Activated naive CD8-positive, alpha-beta T cell treated with anti-CD3 and anti-CD28 coated beads, Interleukin-2, amount 10 ng/mL, durations not matched to agents 7 days and 5 days (primary cell): Measurements from ENCODE around the gene OTUB1. TPM values are rescaled to one million over a fixed set of nuclear protein-coding genes. Genes with fewer than 3 reads are reported as not detected.

Experiments used
- ATAC-seq: fragments of 150-1000 bp; cut with Tn5 transposase; one replicate; pipeline ENCODE4 v1.10.0; 2021; ENCODE audit warnings: low read depth, moderate library complexity
- POLR2A ChIA-PET: fragments of 350-600 bp; sonication (Branson Sonifier 250); formaldehyde crosslinking; loops from one replicate; lab custom pipeline; 2021; ENCODE audit warnings: antibody characterized with exemption; lab: Charles Lee
- DNase-seq: peaks from one replicate; pipeline ENCODE4 v3.0.0; 2021
- H3K27ac Mint-ChIP-seq: one replicate; pipeline ENCODE4 v1.8.0; 2022; ENCODE audit warnings: mild to moderate bottlenecking, mixed read lengths
- H3K27me3 Mint-ChIP-seq: one replicate; pipeline ENCODE4 v1.8.0; 2022; ENCODE audit warnings: mild to moderate bottlenecking, moderate library complexity, mixed read lengths
- H3K36me3 Mint-ChIP-seq: one replicate; pipeline ENCODE4 v1.8.0; 2021; ENCODE audit warnings: mild to moderate bottlenecking, mixed read lengths
- H3K4me1 Mint-ChIP-seq: one replicate; pipeline ENCODE4 v1.8.0; 2021; ENCODE audit warnings: mixed read lengths
- H3K4me3 Mint-ChIP-seq: one replicate; pipeline ENCODE4 v1.8.0; 2022; ENCODE audit warnings: mild to moderate bottlenecking, moderate library complexity, mixed read lengths
- H3K9me3 Mint-ChIP-seq: one replicate; pipeline ENCODE4 v1.8.0; 2021; ENCODE audit warnings: mixed read lengths
- total RNA-seq, 2 experiments: library from RNA; stranded (reverse); gene quantifications; one replicate each; pipeline ENCODE4 v1.2.3, GENCODE V29; 2021

OTUB1 gene
- 10 to 100 TPM; 86.0 to 87.0 TPM for total RNA-seq

DNA sequence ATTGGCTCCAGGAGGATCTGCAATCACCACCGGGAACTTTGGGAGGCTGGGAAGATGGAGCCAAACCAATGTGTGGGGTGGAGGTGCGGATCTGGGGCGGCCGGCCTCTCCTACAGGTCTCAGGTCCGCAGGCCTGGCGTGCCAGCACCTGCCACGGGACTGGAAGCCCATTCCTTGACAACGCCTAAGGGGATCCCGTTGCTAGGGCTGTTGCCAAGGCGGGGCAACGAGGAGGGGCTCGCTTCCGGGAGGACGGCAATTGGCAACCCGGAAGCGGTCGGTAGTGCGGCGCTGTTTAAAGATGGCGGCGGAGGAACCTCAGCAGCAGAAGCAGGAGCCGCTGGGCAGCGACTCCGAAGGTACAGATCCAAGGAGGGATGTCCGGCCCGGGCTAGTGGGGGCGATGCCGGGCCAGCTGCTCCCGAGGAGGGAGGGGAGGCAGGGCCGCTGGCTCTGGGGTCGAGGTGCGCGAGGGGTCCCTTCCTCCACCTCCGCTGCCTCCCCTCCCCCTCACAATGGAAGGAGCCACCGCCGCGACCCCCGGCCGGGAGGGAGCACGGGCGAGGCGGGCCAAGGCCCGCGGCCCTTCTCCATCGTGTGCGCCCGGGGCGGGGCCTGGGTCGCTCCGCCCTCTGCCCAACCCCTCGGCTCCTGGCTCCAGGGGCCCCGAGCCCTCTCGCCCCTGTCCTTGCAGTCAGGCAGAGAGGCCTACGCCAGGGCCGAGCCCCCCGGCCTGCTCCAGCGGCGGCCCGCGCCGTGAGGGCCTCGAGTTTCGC is at the start of gene OTUB1:
OTUB1 (plus strand) TSS at position 283 of the 776 bp plus-strand sequence; CDS start at position 302, 19 bp downstream.
- H3K9me3 Mint-ChIP-seq: no peaks in the 10 kb centered on the region
- ATAC-seq (peak; percentile 84), DNase-seq (peak; percentile 88)
- POLR2A ChIA-PET: interaction anchor here (0.7 to 1.6 kb wide), 12 partner anchors 9 to 199 kb away, joined by 3 to 10 read pairs (median 4); partner anchors contain the start of genes COX8A and STIP1
- peaks cover 25% of the 10 kb centered on the region for H3K4me1 Mint-ChIP-seq
- H3K4me3 Mint-ChIP-seq: peak within 1 kb of the TSS; percentile 95
- H3K27ac Mint-ChIP-seq: peak within 1 kb of the TSS; percentile 97
- peaks cover 10% of the 10 kb centered on the region for H3K36me3 Mint-ChIP-seq
- no peaks in the 10 kb centered on the region for H3K27me3 Mint-ChIP-seq

GRCh38 chr11:63937713-63938478 is 48.3 kb upstream of the OTUB1 start:
- no peaks in the 10 kb centered on the region for H3K9me3 Mint-ChIP-seq
- no peak for DNase-seq
- POLR2A ChIA-PET: interaction anchor here (0.6 to 1.4 kb wide), 3 partner anchors 36 to 434 kb away, joined by 3 to 5 read pairs (median 5); partner anchors contain the start of genes COX8A and MARK2
- peak overlapping the region; percentile 90 for H3K4me3 Mint-ChIP-seq
- peaks cover 6% of the 10 kb centered on the region for H3K36me3 Mint-ChIP-seq
- H3K4me1 Mint-ChIP-seq: peaks cover 20% of the 10 kb centered on the region
- H3K27me3 Mint-ChIP-seq: no peaks in the 10 kb centered on the region
- peak; percentile 20 for ATAC-seq
- peak overlapping the region; percentile 80 for H3K27ac Mint-ChIP-seq

DNA sequence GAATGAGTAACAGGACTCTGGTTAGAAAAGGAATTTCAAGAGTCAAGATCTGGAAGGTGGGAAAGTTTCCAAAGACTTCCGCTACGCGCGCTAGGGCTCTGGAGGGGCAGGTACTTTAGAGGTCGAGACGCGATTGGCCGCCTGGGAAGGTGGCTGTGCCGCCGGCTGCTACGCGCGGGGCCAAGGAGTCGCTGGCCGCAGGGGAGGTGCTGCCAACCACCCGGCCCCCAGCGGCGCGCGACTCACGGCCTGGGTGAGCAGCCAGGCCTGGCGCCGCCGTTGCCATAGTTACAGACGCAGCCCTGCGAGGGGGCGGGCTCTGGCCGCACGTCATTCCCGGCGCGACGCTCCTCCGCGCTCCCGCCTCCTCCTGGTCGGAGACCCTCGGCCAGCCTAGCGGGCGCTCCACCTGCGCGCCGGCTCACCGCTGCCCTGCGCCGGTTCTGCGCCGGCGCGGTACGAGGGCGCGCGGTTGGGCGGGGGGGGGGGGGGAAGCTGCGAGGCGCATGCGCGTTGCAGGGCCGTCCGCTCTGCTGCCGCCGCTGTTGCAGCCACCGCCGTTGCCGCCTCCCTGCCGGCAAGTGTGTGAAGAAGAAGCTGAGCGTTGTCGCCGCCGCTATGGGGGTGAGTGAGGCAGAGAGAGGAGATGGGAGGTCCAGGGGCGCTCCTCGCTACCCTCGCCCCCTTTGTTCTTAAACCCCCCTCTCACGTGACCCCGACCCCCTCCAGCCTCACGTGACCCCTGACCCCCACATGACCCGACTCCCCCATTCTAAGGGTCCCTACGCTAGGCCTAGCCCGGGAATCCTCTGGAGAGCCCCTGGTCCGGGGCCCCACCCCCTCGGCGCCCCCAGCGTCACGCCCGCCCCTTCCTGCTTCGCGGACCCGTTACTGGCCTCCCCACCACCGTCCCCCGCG is 47.5 kb upstream of the OTUB1 start, which contains the start of gene NAA40:
NAA40 (plus strand) TSS at position 524 of the 918 bp plus-strand sequence; CDS start at position 619, 95 bp downstream.
- DNase-seq: peak; percentile 94
- no peaks in the 10 kb centered on the region for H3K9me3 Mint-ChIP-seq
- POLR2A ChIA-PET: interaction anchor here (0.6 to 1.4 kb wide), 3 partner anchors 36 to 433 kb away, joined by 3 to 5 read pairs (median 5); partner anchors contain the start of genes COX8A and MARK2
- peaks cover 22% of the 10 kb centered on the region for H3K4me1 Mint-ChIP-seq
- H3K27me3 Mint-ChIP-seq: no peaks in the 10 kb centered on the region
- H3K4me3 Mint-ChIP-seq: peak within 1 kb of the TSS; percentile 90
- H3K36me3 Mint-ChIP-seq: peaks cover 6% of the 10 kb centered on the region
- ATAC-seq: peak; percentile 93
- peak within 1 kb of the TSS; percentile 88 for H3K27ac Mint-ChIP-seq

DNA sequence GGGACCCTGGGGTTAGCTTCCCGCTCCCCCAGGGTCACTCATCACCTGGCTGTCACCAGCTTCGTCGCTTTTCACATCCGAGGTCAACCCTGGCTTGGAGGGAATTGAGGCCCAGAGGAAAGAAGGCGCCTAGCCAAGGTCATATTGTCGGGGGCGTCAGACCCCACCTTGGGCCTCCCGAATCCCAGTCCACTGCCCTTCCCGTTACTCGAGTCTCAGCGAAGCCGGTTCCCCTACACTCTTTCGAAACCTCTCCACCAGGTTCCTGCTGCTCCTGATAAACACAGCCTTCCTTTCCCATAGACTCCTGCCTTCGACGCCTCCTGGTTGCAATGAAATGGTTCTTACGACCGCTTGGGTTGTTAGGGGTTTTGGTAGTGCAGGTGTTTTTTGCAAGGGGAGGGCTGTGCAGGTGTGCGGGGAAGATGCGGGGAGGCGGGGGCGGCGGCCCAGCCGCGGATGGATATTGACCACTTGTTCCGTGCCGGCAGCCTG is 46.8 kb upstream of the OTUB1 start:
- no peaks in the 10 kb centered on the region for H3K9me3 Mint-ChIP-seq
- DNase-seq (no peak), ATAC-seq (no peak)
- H3K27ac Mint-ChIP-seq: peak overlapping the region; percentile 88
- peaks cover 6% of the 10 kb centered on the region for H3K36me3 Mint-ChIP-seq
- H3K4me1 Mint-ChIP-seq: peaks cover 23% of the 10 kb centered on the region
- POLR2A ChIA-PET: interaction anchor here (1.1 to 1.4 kb wide), 2 partner anchors 35 to 100 kb away, joined by 5 read pairs; partner anchors contain the start of genes COX8A and MARK2
- H3K4me3 Mint-ChIP-seq: peak overlapping the region; percentile 90
- H3K27me3 Mint-ChIP-seq: no peaks in the 10 kb centered on the region

DNA sequence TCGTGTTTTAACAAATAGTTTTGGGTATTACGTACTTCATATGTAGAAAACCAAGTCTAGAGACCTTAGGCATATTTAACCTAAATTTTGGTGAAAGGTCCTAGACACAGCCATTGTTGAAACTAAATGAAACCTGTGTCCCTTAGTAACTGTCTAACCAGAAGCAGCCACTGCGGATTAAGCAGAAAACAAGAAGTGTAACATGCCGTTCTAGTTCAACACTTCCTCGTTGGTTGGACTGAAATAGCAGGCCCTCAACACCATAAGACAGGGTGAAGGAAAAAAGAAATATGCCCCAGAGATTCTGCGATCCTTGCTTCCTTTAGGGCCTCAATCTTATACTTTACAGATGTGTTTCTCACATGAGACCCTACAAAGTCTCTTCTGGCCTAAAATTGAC is 45.5 kb upstream of the OTUB1 start:
- Mint-ChIP-seq H3K4me3 (peak overlapping the region; percentile 90), H3K9me3 (no peaks in the 10 kb centered on the region), H3K27ac (no peak overlapping the region), H3K36me3 (peaks cover 6% of the 10 kb centered on the region), H3K4me1 (peaks cover 23% of the 10 kb centered on the region), H3K27me3 (no peaks in the 10 kb centered on the region)
- POLR2A ChIA-PET: no interaction called here
- no peak for ATAC-seq
- DNase-seq: no peak

GRCh38 chr11:63941901-63942300 is 44.3 kb upstream of the OTUB1 start:
- H3K9me3 Mint-ChIP-seq: no peaks in the 10 kb centered on the region
- H3K4me3 Mint-ChIP-seq: no peak overlapping the region
- DNase-seq (no peak), ATAC-seq (no peak)
- H3K27ac Mint-ChIP-seq: no peak overlapping the region
- peaks cover 23% of the 10 kb centered on the region for H3K4me1 Mint-ChIP-seq
- H3K27me3 Mint-ChIP-seq: no peaks in the 10 kb centered on the region
- POLR2A ChIA-PET: no interaction called here
- H3K36me3 Mint-ChIP-seq: peaks cover 6% of the 10 kb centered on the region

DNA sequence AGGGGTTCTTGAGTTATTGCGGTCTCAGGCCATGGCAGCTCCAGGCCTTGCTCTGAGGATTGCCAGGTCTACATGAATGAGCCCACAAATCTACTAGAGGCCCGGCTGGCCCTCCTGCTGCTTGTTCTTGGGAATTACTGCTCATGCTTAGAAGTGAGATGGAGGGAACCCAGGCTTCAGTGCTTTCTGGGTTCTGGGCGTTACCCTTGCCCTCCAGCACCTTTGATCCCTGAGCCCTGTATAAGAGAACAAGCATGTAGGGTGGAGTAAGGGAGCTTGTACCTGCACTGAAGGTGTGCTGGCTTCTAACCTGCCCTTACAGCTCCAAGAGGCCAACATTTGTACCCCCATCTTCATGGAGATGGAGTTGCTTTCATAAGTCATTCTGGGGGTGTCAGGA is 43.4 kb upstream of the OTUB1 start:
- Mint-ChIP-seq H3K4me1 (peaks cover 19% of the 10 kb centered on the region), H3K27me3 (no peaks in the 10 kb centered on the region), H3K27ac (no peak overlapping the region), H3K9me3 (no peaks in the 10 kb centered on the region), H3K4me3 (no peak overlapping the region), H3K36me3 (peaks cover 6% of the 10 kb centered on the region)
- POLR2A ChIA-PET: interaction anchor here (0.6 kb wide), 1 partner anchor 16 kb away, joined by 3 read pairs; no protein-coding TSS in a partner anchor
- DNase-seq: no peak
- no peak for ATAC-seq

DNA sequence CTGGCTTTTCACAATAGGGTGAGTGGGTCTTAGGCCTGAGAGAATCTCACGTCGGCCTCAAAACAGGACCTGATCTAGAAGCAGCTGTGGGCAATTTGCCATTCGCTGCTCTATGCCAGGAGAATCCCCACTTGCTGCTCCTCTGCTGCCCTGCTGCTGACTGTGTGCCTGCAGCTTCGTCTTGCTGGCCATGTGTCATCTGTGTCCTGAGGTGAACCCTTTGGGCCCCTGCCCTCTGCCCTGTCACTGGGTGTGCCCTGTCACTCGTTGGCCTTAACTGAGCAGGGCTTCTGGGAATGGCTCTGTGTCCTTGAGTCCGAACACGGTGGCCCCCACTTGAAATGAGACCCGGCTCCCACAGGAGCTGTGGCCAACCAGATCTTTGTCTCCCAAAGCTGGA is 41.3 kb upstream of the OTUB1 start:
- Mint-ChIP-seq H3K9me3 (no peaks in the 10 kb centered on the region), H3K27me3 (no peaks in the 10 kb centered on the region), H3K27ac (no peak overlapping the region), H3K36me3 (peaks cover 4% of the 10 kb centered on the region), H3K4me1 (peaks cover 14% of the 10 kb centered on the region), H3K4me3 (no peak overlapping the region)
- POLR2A ChIA-PET: interaction anchor here (0.5 to 3.3 kb wide), 6 partner anchors 27 to 1051 kb away, joined by 3 to 22 read pairs (median 4); partner anchors contain the start of genes MARK2, RCOR2 and STIP1
- ATAC-seq (no peak), DNase-seq (no peak)

DNA sequence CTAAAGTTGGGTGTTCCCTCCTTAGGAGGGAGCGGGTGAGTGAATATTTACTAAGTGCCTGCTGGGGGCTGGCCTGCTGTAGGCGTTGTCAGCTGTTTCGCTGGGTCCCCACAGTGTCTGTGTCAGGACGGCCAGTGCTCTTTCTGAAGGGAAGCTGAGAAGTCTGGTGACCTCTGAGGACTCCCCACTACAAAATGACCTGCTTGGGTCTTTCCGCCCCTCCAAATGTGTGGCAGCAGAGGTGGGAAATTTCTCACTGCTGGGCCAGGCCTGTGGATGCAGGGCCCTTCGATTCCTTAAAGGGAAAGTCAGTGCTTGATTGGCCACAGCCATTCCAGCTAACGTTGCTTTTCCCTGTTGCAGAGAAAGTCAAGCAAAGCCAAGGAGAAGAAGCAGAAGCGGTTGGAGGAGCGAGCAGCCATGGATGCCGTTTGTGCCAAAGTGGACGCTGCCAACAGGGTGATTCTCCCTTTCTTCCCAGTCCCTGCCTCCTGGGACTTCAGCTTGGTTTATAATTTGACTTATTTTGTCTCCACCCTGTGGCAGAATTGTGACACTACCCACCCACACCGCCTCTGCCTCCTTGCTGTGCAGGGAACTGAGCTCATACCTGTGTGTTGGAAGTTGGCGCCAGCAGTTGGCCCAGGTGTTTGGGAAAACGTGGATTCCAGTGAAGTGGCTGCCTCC is 40.6 kb upstream of the OTUB1 start:
- Mint-ChIP-seq H3K27ac (no peak overlapping the region), H3K9me3 (no peaks in the 10 kb centered on the region), H3K27me3 (no peaks in the 10 kb centered on the region), H3K4me3 (no peak overlapping the region), H3K36me3 (peaks cover 4% of the 10 kb centered on the region), H3K4me1 (peaks cover 10% of the 10 kb centered on the region)
- ATAC-seq: peak; percentile 78
- no peak for DNase-seq
- POLR2A ChIA-PET: interaction anchor here (0.6 to 3.3 kb wide), 7 partner anchors 28 to 1276 kb away, joined by 3 to 22 read pairs (median 3); partner anchors contain the start of genes MARK2, OTUB1, RCOR2 and STIP1

- Mint-ChIP-seq H3K4me3 (peak overlapping the region; percentile 54), H3K4me1 (peaks cover 20% of the 10 kb centered on the region), H3K27ac (peak overlapping the region; percentile 83), H3K9me3 (no peaks in the 10 kb centered on the region), H3K36me3 (peaks cover 36% of the 10 kb centered on the region), H3K27me3 (no peaks in the 10 kb centered on the region)
- peak; percentile 74 for DNase-seq
- POLR2A ChIA-PET: interaction anchor here (0.6 to 1.9 kb wide), 11 partner anchors 11 to 126 kb away, joined by 3 to 14 read pairs (median 3); partner anchors contain the start of gene COX8A
- peak; percentile 96 for ATAC-seq
Measured at GRCh38 chr11:63951779-63952536, 34.3 kb upstream of the OTUB1 start.

DNA sequence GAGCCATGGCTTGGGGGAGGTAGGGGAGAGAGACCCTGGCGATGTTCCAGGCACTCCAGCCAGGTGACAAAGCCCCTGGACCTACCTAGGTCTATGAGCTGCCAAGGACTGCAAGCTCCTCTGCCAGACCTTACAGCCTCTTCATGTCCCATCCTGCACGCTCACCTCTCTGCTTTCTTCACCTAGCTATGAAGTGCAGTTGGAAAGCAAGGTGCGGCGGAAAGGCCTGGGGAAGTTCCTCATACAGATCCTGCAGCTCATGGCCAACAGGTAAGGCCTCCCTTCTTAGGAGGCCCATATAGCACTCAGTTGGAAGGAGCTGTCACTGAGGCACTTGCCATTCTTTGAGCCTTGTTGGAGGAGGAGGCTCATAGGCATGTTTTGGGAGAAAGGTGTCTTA is 33.7 kb upstream of the OTUB1 start:
- H3K27ac Mint-ChIP-seq: peak overlapping the region; percentile 83
- H3K4me1 Mint-ChIP-seq: peaks cover 20% of the 10 kb centered on the region
- DNase-seq (no peak), ATAC-seq (no peak)
- peaks cover 36% of the 10 kb centered on the region for H3K36me3 Mint-ChIP-seq
- POLR2A ChIA-PET: interaction anchor here (0.6 to 1.9 kb wide), 9 partner anchors 10 to 126 kb away, joined by 3 to 14 read pairs (median 3); partner anchors contain the start of gene COX8A
- peak overlapping the region; percentile 54 for H3K4me3 Mint-ChIP-seq
- no peaks in the 10 kb centered on the region for H3K9me3 Mint-ChIP-seq
- no peaks in the 10 kb centered on the region for H3K27me3 Mint-ChIP-seq
